Stimulated activated CD4-positive, alpha-beta T cell treated with anti-CD3 and anti-CD28 coated beads, Interleukin-4, amount 100 ng/mL, for 24 hours (primary cell): Measurements from ENCODE around the gene HOXC13.

Source experiments
- DNase-seq: peaks from one replicate; pipeline ENCODE4 v3.0.0-alpha.2; 2020

The HOXC13 gene

GRCh38 chr12:53971129-53971528 lies 32.5 kb downstream of the HOXC13 start:
- no peak for DNase-seq

- DNase-seq, result no peak
These were observed 33.1 kb downstream of the HOXC13 start for GRCh38 chr12:53971686-53972085.

GRCh38 chr12:53972152-53972702 lies 33.6 kb downstream of the HOXC13 start:
- DNase-seq, result no peak

GRCh38 chr12:53972722-53973235 lies 34.1 kb downstream of the HOXC13 start, which contains the start of gene HOXC11:
HOXC11 (plus strand) TSS chr12:53973126; CDS start chr12:53973242, 116 bp downstream.
- DNase-seq, result no peak

- no peak for DNase-seq
These were observed 34.8 kb downstream of the HOXC13 start for GRCh38 chr12:53973236-53974042.

GRCh38 chr12:53974084-53975063 lies 35.7 kb downstream of the HOXC13 start, which contains the start of gene HOTAIR:
HOTAIR (minus strand) TSS chr12:53974954.
- no peak for DNase-seq

- DNase-seq, result no peak
These were observed 36.4 kb downstream of the HOXC13 start for GRCh38 chr12:53975064-53975471.

GRCh38 chr12:53975479-53976152 lies 37.0 kb downstream of the HOXC13 start:
- DNase-seq, result no peak

GRCh38 chr12:53976172-53976822 lies 37.7 kb downstream of the HOXC13 start:
- no peak for DNase-seq

- DNase-seq, result no peak
These were observed 38.4 kb downstream of the HOXC13 start for GRCh38 chr12:53976823-53977595.

- no peak for DNase-seq
These were observed 39.2 kb downstream of the HOXC13 start for GRCh38 chr12:53977596-53978445.

- no peak for DNase-seq
These were observed 40.1 kb downstream of the HOXC13 start for GRCh38 chr12:53978477-53979356.

GRCh38 chr12:53980104-53980801 lies 41.6 kb downstream of the HOXC13 start:
- DNase-seq, result no peak

GRCh38 chr12:53980802-53981496 lies 42.3 kb downstream of the HOXC13 start:
- DNase-seq, result no peak

GRCh38 chr12:53981634-53982565 lies 43.3 kb downstream of the HOXC13 start:
- DNase-seq, result no peak
